Lower leg skin (tissue), 3 donors: ENCODE data around the gene ELN.

Source experiments
- CTCF ChIP-seq, 3 donors: fragments of 450-650 bp; IDR thresholded peaks; one replicate each; pipeline ENCODE4 v1.5.1; 2016; ENCODE audit warnings: antibody characterized with exemption in 3 of 3, mild to moderate bottlenecking in 3 of 3, moderate library complexity in 2 of 3
- POLR2A ChIP-seq, 2 donors: fragments of 450-650 bp; IDR thresholded peaks; one replicate each; pipeline ENCODE4 v1.6.1; 2016 to 2017; ENCODE audit warnings: antibody characterized with exemption in 2 of 2, mild to moderate bottlenecking in 1 of 2, moderate library complexity in 1 of 2

- TF ChIP-seq CTCF (IDR thresholded peaks at IDR 0.05): no peak
- TF ChIP-seq POLR2A (IDR thresholded peaks at IDR 0.05): no peak
Observed at GRCh38 chr7:74074770-74075169, 46.8 kb downstream of the ELN start.
